Muscle layer of colon (tissue), 2 donors: Measurements from ENCODE around the gene ME3.
A peak's percentile ranks its signal among the peaks of the same experiment; 100 is the strongest.

ENCODE experiments used
- H3K27ac ChIP-seq: one replicate; pipeline ENCODE4 v1.7.0; 2013; ENCODE audit warnings: low read depth, mild to moderate bottlenecking, low read length, moderate library complexity
- H3K27me3 ChIP-seq, 2 donors: one replicate each; pipeline ENCODE4 v1.7.0; 2013; ENCODE audit warnings: low read length in 2 of 2, mild to moderate bottlenecking in 2 of 2; ENCODE audit not compliant: insufficient read depth in 2 of 2, control insufficient read depth in 1 of 2
- H3K36me3 ChIP-seq: one replicate; pipeline ENCODE4 v1.7.0; 2013; ENCODE audit warnings: mild to moderate bottlenecking, low read length; ENCODE audit not compliant: insufficient read depth
- H3K4me1 ChIP-seq: one replicate; pipeline ENCODE4 v1.7.0; 2013; ENCODE audit warnings: mild to moderate bottlenecking, low read length; ENCODE audit not compliant: insufficient read depth
- H3K4me3 ChIP-seq, 2 donors: one replicate each; pipeline ENCODE4 v1.7.0; 2013; ENCODE audit warnings: low read length in 2 of 2, low read depth in 1 of 2, mild to moderate bottlenecking in 1 of 2, moderate library complexity in 1 of 2
- H3K9ac ChIP-seq: one replicate; pipeline ENCODE4 v1.7.0; 2013; ENCODE audit warnings: low read length
- H3K9me3 ChIP-seq: one replicate; pipeline ENCODE4 v1.7.0; 2013; ENCODE audit warnings: mild to moderate bottlenecking, low read length
- donor health status: abdominal sarcoma.
- donor health status: Adenocarcinoma of cecum.

The ME3 gene

GRCh38 chr11:86672007-86672621 is at the start of gene ME3:
Gene ME3, minus strand, starts transcription at chr11:86672616.
- H3K27ac ChIP-seq: peak within 1 kb of the TSS; percentile 94
- no peaks in the 10 kb centered on the region for H3K9me3 ChIP-seq
- H3K4me3 ChIP-seq: peak within 1 kb of the TSS; percentile 71 to 72
- H3K36me3 ChIP-seq: peaks cover 3% of the 10 kb centered on the region
- H3K4me1 ChIP-seq: peaks cover 66% of the 10 kb centered on the region
- no peaks in the 10 kb centered on the region for H3K27me3 ChIP-seq
- H3K9ac ChIP-seq: peak within 1 kb of the TSS; percentile 71

GRCh38 chr11:86722006-86722405 is 49.6 kb upstream of the ME3 start:
- Histone ChIP-seq H3K27me3 (no peaks in the 10 kb centered on the region), H3K4me3 (no peak overlapping the region), H3K36me3 (no peaks in the 10 kb centered on the region), H3K9ac (no peak overlapping the region), H3K4me1 (no peaks in the 10 kb centered on the region), H3K9me3 (peaks cover 5% of the 10 kb centered on the region), H3K27ac (no peak overlapping the region)

- no peak overlapping the region for H3K4me3 ChIP-seq
- no peaks in the 10 kb centered on the region for H3K27me3 ChIP-seq
- no peak overlapping the region for H3K27ac ChIP-seq
- H3K9me3 ChIP-seq: peaks cover 5% of the 10 kb centered on the region
- no peaks in the 10 kb centered on the region for H3K4me1 ChIP-seq
- H3K9ac ChIP-seq: no peak overlapping the region
- no peaks in the 10 kb centered on the region for H3K36me3 ChIP-seq
These were observed 48.1 kb upstream of the ME3 start for GRCh38 chr11:86720546-86720945.

- no peaks in the 10 kb centered on the region for H3K4me1 ChIP-seq
- H3K9me3 ChIP-seq: peaks cover 5% of the 10 kb centered on the region
- H3K4me3 ChIP-seq: no peak overlapping the region
- no peak overlapping the region for H3K9ac ChIP-seq
- H3K36me3 ChIP-seq: no peaks in the 10 kb centered on the region
- H3K27ac ChIP-seq: no peak overlapping the region
- no peaks in the 10 kb centered on the region for H3K27me3 ChIP-seq
These were observed 47.5 kb upstream of the ME3 start for GRCh38 chr11:86719781-86720463.

GRCh38 chr11:86718999-86719398 is 46.6 kb upstream of the ME3 start:
- no peak overlapping the region for H3K27ac ChIP-seq
- peaks cover 5% of the 10 kb centered on the region for H3K9me3 ChIP-seq
- no peak overlapping the region for H3K4me3 ChIP-seq
- H3K9ac ChIP-seq: no peak overlapping the region
- no peaks in the 10 kb centered on the region for H3K27me3 ChIP-seq
- H3K36me3 ChIP-seq: no peaks in the 10 kb centered on the region
- H3K4me1 ChIP-seq: no peaks in the 10 kb centered on the region

GRCh38 chr11:86718521-86718920 is 46.1 kb upstream of the ME3 start:
- no peak overlapping the region for H3K27ac ChIP-seq
- H3K27me3 ChIP-seq: no peaks in the 10 kb centered on the region

GRCh38 chr11:86717817-86718501 is 45.5 kb upstream of the ME3 start:
- no peak overlapping the region for H3K27ac ChIP-seq
- H3K36me3 ChIP-seq: no peaks in the 10 kb centered on the region
- no peak overlapping the region for H3K9ac ChIP-seq
- no peak overlapping the region for H3K4me3 ChIP-seq
- no peaks in the 10 kb centered on the region for H3K27me3 ChIP-seq
- H3K4me1 ChIP-seq: no peaks in the 10 kb centered on the region
- H3K9me3 ChIP-seq: peaks cover 5% of the 10 kb centered on the region

More at GRCh38 chr11:86718521-86718920, 46.1 kb upstream of the ME3 start:
- Histone ChIP-seq H3K4me1 (no peaks in the 10 kb centered on the region), H3K4me3 (no peak overlapping the region), H3K36me3 (no peaks in the 10 kb centered on the region), H3K9me3 (peaks cover 5% of the 10 kb centered on the region), H3K9ac (no peak overlapping the region)

GRCh38 chr11:86715611-86716010 is 43.2 kb upstream of the ME3 start:
- H3K4me1 ChIP-seq: no peaks in the 10 kb centered on the region
- H3K36me3 ChIP-seq: no peaks in the 10 kb centered on the region
- H3K9ac ChIP-seq: no peak overlapping the region
- no peak overlapping the region for H3K27ac ChIP-seq
- no peaks in the 10 kb centered on the region for H3K9me3 ChIP-seq
- H3K4me3 ChIP-seq: no peak overlapping the region
- no peaks in the 10 kb centered on the region for H3K27me3 ChIP-seq

- Histone ChIP-seq H3K9ac (no peak overlapping the region), H3K9me3 (no peaks in the 10 kb centered on the region), H3K27ac (no peak overlapping the region), H3K36me3 (no peaks in the 10 kb centered on the region), H3K27me3 (no peaks in the 10 kb centered on the region), H3K4me3 (no peak overlapping the region), H3K4me1 (no peaks in the 10 kb centered on the region)
These were observed 41.1 kb upstream of the ME3 start for GRCh38 chr11:86713552-86713951.

GRCh38 chr11:86710936-86711335 is 38.5 kb upstream of the ME3 start:
- Histone ChIP-seq H3K27me3 (no peaks in the 10 kb centered on the region), H3K27ac (no peak overlapping the region), H3K9me3 (no peaks in the 10 kb centered on the region), H3K4me1 (peaks cover 17% of the 10 kb centered on the region), H3K9ac (no peak overlapping the region), H3K4me3 (no peak overlapping the region), H3K36me3 (no peaks in the 10 kb centered on the region)

GRCh38 chr11:86708669-86709068 is 36.3 kb upstream of the ME3 start:
- Histone ChIP-seq H3K9me3 (no peaks in the 10 kb centered on the region), H3K4me3 (no peak overlapping the region), H3K36me3 (no peaks in the 10 kb centered on the region), H3K27ac (no peak overlapping the region), H3K4me1 (peaks cover 40% of the 10 kb centered on the region), H3K9ac (no peak overlapping the region), H3K27me3 (no peaks in the 10 kb centered on the region)
